Measurements from ENCODE around the gene MAPK9.

DNA sequence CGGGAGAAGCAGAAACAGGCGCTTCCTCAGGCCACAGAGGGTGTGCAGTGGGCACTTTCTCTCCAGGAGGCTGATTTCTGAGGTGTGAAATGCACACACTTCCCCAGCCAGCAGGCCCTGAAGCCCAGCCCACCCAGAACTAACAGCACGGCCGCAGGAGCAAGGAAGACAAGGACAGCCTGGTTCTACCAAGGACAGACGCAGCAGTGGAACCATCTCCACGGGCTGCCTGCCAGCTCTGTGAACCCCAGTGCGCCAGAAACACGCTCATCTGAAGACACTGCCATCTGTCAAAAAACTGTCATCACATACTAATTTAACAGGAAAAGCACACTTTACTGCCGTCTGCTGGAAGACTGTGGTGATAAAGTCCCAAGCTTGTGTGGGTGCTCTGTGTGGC lies 40.7 kb downstream of the MAPK9 start:
- TF ChIP-seq POLR2A (IDR thresholded peaks at IDR 0.05) (no peak), POLR2AphosphoS5 (IDR thresholded peaks at IDR 0.05) (no peak), EP300 (IDR thresholded peaks at IDR 0.05) (no peak)
- TF ChIP-seq, protein P1, sequence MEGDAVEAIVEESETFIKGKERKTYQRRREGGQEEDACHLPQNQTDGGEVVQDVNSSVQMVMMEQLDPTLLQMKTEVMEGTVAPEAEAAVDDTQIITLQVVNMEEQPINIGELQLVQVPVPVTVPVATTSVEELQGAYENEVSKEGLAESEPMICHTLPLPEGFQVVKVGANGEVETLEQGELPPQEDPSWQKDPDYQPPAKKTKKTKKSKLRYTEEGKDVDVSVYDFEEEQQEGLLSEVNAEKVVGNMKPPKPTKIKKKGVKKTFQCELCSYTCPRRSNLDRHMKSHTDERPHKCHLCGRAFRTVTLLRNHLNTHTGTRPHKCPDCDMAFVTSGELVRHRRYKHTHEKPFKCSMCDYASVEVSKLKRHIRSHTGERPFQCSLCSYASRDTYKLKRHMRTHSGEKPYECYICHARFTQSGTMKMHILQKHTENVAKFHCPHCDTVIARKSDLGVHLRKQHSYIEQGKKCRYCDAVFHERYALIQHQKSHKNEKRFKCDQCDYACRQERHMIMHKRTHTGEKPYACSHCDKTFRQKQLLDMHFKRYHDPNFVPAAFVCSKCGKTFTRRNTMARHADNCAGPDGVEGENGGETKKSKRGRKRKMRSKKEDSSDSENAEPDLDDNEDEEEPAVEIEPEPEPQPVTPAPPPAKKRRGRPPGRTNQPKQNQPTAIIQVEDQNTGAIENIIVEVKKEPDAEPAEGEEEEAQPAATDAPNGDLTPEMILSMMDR (IDR thresholded peaks at IDR 0.05): no peak
